ENCODE results near the gene BCAP31.

BCAP31 gene

DNA sequence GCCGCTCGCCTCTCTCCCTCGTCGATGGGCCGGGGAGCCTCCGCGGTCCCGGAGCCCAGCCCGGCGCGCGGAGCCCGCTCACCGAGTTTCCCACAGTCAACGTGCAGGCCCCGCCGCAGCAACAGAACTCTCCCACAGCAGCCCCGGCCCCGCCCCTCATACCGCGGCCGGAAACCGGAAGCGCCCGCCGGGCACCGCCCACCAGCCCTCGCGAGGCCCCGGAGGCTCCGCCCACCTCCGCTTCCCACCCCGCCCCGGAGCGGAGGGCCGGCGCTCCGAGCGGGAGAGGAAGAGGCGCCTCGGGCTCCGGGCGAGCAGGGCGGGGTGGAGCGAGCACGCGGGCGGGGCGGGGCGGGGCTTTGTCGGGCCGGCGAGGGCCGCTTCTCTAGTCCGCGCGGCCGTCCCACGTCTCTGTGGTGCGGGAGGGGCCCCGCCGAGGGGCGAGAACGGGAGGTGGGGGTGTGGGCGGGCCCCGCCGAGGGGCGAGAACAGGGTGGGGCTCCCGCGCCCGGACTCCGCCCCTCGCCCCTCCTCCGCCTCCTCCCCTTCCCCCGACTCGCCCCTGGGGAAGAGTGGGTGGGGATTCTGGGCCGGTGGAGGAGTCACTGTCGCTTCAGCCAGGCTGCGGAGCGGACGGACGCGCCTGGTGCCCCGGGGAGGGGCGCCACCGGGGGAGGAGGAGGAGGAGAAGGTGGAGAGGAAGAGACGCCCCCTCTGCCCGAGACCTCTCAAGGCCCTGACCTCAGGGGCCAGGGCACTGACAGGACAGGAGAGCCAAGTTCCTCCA is at the start of gene BCAP31, which contains the start of gene ABCD1:
BCAP31 (minus strand) TSS at position 136 of the 787 bp plus-strand sequence. CDS start 1,143 bp downstream, outside the sequence.
ABCD1 (plus strand) TSS at position 605 of the 787 bp plus-strand sequence. CDS start 411 bp downstream, outside the sequence.
- peak; percentile 82 for DNase-seq

DNA sequence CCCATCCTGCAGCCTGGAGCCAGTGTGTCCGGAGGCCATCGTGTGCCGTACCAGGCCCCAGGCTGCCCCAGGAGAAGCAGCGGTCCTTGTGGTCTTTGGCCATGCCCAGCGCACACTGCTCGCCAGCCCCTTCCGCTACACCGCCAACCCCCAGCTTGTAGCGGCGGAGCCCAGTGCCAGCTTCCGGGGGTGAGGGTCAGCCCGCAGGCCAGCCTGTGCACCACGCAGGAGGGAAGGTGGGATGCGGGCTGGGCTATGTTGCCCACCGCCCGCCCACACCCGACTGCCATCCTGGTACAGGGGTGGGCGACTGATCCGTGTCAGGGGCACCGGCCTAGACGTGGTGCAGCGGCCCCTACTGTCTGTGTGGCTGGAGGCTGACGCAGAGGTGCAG is 49.0 kb upstream of the BCAP31 start:
- no peak for DNase-seq

DNA sequence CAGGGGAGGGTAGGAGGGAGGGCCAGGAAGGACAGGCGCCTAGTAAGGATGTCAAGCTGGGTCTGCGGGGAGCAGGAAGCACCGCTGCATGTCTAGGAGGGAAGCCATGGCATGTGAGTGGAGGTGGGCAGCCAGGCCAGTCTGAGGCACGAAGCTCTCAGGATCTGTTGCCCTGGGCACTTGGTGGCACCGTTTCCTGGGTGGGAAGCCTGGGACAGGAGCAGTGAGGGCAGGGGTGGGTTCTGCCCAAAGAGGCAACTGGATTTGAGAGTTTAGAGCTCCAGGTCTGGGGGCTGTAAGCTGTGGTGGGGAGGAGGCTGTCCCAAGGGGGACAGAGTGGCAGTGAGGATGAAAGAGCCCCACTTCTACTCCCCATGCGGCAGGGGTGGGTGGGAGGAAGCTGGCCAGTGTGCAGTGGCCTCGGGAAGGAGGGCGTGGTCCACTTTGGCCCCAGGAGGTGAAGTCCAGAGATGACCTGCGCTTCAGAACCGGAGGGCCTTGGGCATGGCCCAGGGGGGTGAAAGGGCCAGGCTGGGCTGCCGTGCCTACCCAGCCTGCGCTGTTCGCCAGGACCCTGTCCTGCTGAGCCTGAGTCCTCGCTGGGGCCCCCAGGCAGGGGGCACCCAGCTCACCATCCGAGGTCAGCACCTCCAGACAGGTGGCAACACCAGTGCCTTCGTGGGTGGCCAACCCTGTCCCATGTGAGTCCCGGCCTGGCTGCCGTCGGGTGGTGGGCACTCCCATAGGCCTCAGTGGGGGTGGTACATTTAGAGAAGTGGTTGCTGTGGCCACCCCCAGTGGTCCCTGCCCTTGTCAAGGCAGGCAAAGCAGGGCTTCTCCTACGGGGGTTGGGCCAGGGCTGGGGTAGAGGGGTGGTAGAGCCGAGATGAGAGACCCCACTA is 48.4 kb upstream of the BCAP31 start:
- DNase-seq: no peak

DNA sequence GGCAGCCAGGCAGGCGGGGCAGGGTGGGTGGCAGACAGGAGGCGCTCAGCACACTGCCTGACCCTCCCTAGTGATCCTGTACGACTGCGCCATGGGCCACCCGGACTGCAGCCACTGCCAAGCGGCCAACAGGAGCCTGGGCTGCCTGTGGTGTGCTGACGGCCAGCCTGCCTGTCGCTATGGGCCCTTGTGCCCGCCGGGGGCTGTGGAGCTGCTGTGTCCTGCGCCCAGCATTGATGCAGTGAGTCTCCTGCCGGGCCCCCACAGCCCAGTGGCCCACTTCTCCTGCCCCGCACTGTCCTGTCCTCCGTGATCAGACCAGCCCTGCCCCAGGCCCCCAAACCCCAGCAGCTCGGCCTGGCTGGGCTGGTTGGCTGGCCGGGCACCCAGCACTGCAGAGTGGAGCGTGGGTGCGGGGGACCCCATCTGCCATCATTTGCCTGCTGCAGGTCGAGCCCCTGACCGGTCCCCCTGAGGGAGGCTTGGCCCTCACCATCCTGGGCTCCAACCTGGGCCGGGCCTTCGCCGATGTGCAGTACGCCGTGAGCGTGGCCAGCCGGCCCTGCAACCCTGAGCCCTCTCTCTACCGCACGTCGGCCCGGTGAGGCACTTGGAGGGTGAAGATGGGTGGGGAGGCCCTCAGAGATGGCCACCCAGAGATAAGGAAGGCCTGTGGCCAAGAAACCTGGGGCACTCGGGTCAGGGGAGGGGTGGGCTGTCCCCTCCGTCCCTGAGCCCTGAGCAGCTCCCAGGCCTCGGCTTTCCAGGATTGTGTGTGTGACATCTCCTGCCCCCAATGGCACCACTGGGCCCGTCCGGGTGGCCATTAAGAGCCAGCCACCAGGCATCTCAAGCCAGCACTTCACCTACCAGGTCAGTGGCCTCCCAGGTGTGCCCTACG is 47.5 kb upstream of the BCAP31 start:
- DNase-seq: no peak

DNA sequence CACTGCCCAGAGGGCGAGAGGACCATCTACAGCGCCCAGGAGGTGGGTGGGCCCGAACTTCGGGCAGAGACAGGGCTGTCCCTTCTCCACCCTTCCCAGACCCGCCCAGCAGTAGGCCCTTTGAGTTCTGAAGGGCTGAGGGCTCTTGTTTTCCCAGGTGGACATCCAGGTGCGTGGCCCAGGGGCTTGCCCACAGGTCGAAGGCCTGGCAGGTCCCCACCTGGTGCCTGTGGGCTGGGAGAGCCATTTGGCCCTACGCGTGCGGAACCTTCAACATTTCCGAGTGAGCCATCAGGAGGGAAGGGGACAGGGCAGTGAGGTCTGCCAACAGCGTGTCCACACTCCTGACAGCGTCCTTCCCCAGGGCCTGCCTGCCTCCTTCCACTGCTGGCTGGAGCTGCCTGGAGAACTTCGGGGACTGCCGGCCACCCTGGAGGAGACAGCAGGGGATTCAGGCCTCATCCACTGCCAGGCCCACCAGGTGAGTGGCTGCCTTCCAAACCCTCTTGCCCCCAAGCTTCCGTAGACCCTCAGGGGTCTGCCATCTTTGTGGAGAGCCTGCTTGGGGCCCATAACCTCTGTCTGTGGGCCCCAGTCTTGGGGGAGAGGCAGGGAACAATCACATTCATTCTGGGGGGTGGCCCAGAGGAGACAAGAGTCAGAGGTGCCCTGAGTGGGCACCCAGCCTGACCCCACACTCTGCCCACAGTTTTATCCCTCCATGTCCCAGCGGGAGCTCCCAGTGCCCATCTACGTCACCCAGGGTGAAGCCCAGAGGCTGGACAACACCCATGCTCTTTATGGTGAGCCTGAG is 46.6 kb upstream of the BCAP31 start:
- DNase-seq: no peak

DNA sequence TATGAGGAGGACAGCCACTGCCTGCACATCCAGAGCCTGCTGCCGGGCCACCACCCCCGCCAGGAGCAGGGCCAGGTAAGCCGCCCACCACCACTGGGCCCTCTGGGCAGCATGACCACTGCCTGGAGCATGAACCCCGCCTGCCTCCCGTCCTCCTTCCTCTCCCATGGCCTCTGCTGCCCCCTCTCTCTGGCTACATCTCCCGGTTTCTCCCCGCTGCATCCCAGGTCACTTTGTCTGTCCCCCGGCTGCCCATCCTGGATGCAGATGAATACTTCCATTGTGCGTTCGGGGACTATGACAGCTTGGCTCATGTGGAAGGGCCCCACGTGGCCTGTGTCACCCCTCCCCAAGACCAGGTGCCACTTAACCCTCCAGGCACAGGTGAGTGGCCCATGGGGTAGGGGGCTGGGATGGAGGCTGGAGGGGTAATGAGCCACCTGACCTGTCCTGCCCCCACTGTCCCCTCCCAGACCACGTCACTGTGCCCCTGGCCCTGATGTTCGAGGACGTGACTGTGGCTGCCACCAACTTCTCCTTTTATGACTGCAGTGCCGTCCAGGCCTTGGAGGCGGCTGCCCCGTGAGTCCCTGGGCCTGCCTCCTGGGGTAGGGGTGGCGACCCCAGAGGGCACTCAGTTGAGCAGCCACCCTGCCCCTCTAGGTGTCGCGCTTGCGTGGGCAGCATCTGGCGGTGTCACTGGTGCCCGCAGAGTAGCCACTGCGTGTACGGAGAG is 45.8 kb upstream of the BCAP31 start:
- DNase-seq: no peak

DNA sequence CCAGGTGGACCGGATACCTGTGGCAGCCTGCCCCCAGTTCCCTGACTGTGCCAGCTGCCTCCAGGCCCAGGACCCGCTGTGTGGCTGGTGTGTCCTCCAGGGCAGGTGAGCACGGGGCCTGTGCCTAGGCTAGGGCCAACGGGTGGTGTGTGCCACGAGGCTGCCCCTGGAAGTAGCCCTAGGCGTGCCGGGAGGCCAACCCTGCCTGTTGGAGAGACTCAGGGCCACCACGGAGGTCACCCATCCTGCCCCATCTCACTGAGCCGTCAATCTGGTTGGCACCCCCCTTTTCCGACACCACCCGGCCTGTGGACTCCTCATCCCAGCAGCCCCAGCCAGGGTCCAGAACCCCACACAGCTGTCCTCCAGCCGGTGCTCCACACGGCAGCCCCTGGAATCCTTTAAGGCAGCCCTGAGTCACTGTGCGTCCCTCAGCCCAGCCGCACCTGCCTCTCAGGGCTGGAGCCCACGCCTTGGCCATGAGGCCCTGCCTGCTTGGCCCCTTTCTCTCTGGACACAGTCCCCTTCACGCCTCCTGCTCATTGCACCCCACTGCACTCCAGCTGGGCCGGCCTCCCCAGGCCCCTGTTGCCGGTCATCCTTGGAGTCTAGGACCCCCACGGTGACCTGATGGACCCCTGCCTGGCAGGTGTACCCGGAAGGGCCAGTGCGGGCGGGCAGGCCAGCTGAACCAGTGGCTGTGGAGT is 45.1 kb upstream of the BCAP31 start:
- DNase-seq: no peak

DNA sequence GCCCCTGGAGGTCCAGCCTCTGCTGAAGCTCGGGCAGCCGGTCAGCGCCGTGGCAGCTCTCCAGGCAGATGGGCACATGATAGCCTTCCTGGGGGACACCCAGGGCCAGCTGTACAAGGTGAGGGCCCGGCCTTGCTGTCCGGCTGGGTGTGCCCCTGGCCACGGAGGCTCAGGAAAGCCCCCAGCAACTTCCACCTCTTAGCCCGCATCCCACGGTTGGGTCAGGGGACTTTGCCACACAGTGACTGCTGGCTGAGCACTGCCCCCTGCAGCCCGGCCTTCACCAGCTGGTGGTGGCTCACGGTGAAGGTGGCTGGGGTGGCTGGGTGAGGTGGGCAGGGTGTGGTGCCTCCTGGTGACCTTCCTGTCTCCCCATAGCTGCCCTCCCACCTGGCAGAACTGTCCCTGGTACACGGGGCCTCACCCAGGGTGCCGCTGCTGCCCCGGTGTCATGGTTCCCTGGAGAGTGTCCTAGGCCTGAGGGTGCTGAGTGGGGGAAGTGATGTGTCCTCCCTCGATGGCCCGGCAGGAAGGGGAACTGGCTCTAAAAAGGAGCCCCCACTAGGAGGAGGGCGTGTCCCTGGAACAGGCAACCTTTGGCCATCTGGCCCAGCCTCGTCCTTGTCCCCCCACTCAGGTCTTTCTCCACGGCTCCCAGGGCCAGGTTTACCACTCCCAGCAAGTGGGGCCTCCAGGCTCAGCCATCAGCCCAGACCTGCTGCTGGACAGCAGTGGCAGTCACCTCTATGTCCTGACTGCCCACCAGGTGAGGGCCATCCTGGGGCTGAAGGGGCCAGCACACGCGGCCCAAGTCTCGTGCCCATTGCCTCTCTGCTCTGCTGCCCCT is 44.3 kb upstream of the BCAP31 start:
- no peak for DNase-seq

DNA sequence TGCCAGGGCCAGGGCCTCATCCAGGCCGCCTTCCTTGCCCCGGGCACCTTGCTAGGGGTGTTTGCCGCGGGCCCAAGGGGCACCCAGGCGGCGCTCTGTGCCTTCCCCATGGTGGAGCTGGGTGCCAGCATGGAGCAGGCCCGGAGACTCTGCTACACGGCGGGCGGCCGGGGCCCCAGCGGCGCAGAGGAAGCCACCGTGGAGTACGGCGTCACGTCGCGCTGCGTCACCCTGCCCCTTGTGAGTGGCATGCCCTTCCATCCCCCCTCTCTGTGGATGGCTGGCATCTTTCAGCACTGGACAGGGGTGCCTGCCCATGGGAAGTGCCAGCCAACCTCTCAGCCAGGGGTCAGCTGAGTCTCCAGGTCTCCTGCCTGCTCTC is 43.5 kb upstream of the BCAP31 start:
- no peak for DNase-seq

DNA sequence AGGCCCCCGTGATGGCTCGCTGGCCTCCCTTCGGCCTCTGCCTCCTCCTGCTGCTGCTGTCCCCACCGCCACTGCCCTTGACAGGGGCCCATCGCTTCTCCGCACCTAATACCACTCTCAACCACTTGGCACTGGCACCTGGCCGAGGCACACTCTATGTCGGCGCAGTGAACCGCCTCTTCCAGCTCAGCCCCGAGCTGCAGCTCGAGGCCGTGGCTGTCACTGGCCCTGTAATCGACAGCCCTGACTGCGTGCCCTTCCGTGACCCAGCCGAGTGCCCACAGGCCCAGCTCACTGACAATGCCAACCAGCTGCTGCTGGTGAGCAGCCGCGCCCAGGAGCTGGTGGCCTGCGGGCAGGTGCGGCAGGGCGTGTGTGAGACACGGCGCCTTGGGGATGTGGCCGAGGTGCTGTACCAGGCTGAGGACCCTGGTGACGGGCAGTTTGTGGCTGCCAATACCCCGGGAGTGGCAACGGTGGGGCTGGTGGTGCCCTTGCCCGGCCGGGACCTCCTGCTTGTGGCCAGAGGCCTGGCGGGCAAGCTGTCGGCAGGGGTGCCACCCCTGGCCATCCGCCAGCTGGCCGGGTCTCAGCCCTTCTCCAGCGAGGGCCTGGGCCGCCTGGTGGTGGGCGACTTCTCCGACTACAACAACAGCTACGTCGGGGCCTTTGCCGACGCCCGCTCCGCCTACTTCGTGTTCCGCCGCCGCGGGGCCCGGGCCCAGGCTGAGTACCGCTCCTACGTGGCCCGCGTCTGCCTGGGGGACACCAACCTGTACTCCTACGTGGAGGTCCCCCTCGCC is 42.9 kb upstream of the BCAP31 start:
- no peak for DNase-seq

DNA sequence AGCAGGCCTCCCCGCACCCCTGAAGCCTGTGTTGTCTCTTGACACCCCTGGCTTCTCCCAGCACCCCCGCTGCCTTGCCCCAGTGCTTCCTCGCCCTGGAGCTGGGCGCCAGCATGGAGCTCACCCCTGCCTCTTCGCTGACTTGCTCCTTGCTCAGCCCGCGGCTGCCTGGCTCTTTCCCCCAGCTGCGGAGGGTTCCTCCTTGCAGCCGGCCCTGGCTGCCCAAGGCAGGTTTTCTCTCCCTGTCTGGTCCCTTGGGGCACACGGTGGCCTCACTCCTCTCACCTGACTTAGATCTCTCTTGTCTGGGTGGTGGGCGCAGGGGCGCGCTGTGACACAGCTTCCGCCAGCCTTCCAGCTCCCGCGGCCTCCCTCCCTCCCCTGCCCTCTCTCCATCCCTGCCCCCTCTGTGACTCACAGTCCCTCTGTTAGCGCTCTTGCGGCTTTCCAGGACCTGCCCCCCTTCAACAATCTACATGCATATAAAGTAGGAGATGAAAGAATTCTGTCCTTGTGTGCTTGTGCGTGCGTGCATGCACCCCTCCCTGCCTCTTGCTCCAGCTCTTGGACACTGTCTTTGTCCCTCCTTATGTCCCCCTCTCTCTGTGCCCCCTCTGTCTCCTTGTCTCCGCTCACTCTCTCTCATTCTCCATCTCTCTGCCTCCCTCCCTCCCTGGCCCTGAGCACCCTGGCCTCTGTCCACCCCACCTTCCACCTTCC is 42.1 kb upstream of the BCAP31 start:
- DNase-seq: peak; percentile 61

DNA sequence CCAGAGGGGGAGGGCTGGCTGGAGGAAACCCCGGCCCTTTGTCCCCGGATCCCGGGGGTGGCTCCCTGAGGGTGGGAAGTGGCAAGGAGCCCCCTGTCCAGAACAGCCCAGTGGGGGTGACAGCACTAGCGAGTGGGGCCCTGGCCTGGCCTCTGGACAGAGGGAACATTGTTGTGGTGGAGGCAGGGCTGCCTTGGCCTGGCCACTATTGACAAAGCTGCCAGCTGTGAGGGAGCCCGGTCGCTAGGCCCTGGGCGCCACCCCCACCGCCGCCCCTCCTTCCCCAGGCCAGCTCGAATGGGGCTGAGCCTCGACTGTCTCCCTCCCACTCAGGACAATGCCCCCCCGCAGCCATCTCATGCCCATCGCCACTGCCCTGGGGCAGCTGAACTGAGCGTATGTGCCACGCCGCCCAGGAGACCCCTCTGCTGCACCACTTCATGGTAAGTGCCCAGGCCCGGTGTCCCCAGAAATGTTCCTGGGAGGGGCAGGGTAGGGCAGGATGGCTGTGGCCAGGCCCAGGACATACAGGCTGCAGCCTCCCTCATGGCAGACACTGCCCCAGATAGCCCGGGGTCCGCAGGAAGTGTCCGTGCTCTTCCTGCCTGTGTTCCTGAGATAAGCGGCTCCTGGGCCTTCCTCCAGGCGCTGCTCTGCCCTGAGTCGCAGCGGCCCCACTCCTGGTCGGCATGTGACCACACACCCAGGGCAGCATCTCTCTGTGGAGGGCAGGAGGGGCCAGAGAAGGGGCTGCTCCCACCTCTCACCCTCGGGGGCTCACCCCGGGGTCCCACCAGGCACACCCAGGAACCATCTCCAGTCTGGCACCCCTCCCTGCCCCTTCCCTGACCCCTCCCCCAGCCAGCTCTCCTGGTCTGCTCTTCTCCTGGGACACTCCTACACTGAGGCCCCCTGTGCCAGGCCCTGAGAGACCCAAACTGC is 41.2 kb upstream of the BCAP31 start:
- DNase-seq: no peak

DNA sequence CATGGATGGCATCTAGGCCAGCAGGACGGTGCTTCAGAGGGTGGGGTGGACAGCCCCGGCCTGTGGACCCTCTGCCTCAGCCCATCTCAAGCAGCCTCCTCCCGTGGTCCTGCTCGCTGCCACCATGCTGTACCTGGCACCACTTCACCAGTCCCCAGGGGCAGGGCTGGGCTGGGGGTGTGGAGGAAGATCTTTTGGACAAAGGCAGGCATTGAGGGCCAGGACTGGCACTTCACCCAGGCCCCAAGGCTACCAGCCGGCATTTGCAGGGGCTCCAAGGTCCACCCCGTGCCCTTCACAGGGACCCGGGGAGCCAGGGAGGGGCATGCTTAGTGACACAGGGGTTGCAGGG is 40.6 kb upstream of the BCAP31 start:
- no peak for DNase-seq

DNA sequence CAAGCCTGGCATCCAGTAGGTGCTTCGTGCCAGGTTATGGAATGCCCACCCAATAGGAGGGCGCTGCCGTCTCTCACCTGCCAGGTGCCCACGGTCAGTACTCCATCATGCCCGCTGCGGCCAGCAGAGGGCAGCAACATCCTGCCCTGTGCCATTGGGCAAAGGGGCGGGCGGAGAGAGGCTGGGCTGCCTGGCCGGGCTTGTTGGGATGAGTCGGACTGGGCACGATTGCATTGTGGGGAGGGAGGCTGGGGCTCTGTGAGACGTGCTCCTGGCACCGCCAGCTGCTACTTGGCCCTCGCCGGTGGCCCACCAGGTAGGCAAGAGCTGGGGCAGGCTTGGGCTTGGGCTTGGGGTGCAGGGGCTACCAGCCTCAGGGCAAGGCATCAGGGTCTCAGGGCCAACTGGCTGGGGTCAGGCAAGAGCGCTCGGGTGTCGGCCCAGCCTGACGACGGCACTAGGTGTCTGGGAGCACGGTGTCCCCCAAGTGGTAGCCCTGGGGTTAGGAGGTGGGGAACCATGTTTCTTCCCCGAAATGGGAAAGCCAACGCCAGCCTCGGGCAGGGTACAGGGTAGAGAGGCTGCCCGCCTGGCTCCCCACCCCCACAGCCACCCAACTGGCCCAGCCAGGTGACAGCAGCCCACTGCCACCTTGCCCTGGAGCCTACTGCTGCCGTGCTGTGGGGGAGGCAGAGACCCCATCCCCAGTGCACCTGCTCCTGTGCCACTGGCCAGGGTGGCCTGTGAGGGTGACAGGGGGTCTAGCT is 40.0 kb upstream of the BCAP31 start, which contains the start of gene PLXNB3:
PLXNB3 (plus strand) TSS at position 261 of the 767 bp plus-strand sequence. CDS start 1,287 bp downstream, outside the sequence.
- peak; percentile 38 for DNase-seq

DNA sequence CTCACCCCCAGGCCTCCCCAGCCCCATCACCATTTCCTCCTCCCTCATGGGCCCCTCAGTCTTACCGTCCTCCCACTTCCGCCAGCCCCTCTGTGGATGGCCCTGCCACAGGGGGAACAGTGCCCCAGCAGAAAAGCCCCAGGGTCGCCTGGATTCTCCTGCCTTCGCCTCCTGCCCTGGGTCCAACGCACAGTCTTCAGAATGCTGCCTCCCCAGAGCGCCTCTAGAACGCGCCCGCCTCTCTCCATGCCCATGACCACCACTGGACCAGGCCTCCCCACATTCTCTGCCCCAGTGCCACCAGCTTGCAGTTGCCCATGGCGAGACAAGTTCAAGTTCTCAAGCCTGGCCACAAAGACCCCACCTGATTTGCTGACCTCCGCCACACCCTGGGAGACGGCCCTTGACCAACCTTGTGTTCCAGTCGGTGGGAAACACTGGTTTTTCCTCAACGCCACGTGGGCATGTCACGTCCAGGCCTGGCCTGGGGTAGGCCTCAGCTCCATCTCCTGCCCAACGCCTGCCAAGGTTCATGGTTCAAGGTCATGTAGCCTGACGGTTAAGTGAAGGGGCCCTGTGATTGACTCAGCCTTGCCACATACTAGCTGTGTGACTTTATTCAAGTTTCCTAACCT is 39.2 kb upstream of the BCAP31 start:
- no peak for DNase-seq

All from MV-4-11 (cell line).